ENCODE data around the gene ASPM. TPM values are rescaled to one million over a fixed set of nuclear protein-coding genes. Genes with fewer than 3 reads are reported as not detected.

The ASPM gene
- total RNA-seq, 4 donors from 2014 or later = 0.33 to 5.1 (median 2.7) TPM

DNA sequence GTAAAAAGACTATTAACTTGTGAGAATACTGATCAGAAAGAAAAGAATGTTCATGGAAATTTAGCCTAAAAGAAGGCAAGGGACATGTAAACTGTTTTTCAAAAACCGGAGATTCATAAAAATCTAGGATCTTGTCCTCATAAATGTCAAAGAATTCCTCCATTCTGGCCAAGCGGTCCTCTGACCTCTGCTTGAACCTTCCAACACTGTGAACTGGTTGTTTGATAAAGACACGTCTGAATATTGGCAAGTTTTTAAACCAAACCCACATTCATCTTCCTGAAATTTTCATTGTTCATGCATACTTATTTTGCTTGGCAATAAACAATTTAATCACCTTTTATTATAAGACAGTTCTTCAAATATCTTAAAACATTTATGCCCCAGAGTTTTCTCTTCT lies 19.8 kb downstream of the ASPM start:
- no peak for TF ChIP-seq CTCF (IDR thresholded peaks at IDR 0.05; ENCODE audit: low read depth)

GRCh38 chr1:197124376-197124775 lies 22.1 kb downstream of the ASPM start:
- no peak for TF ChIP-seq CTCF (IDR thresholded peaks at IDR 0.05; ENCODE audit: low read depth)

- TF ChIP-seq CTCF (IDR thresholded peaks at IDR 0.05; ENCODE audit: low read depth) = no peak
Measured at GRCh38 chr1:197116156-197116555, 30.3 kb downstream of the ASPM start.

DNA sequence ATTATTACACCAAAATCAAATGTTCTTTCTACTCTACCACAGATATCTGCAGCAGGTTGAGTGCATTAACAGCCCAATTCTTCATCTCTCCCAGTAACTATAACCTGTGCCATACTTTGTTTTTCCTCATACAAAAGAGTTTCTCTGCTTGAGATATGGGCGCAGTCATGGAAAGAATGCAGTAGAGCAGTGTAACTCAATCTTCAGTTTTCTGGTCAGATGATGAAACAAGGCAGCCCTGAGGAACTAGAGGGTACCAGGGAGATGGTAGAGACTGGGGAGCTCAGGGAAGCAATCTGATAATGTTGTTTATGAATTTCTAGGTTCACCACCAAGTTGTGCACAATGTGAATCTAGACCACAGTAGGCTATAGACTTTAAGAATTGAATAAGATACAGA lies 39.6 kb downstream of the ASPM start:
- TF ChIP-seq CTCF (IDR thresholded peaks at IDR 0.05; ENCODE audit: low read depth) = no peak

GRCh38 chr1:197103300-197103699 lies 43.2 kb downstream of the ASPM start:
- TF ChIP-seq CTCF (IDR thresholded peaks at IDR 0.05; ENCODE audit: low read depth) = no peak

- TF ChIP-seq CTCF (IDR thresholded peaks at IDR 0.05; ENCODE audit: low read depth) = no peak
Measured at GRCh38 chr1:197101978-197102377, 44.5 kb downstream of the ASPM start.

- TF ChIP-seq CTCF (IDR thresholded peaks at IDR 0.05; ENCODE audit: low read depth) = no peak
Measured at GRCh38 chr1:197100677-197101076, 45.8 kb downstream of the ASPM start.

Measured in subcutaneous adipose tissue (tissue), 4 donors.